Glomerular visceral epithelial cell (primary cell): ENCODE results near the gene AAMP.
"Not testable (repeated sequence)": the region's sequence is repeated elsewhere in the genome, so short reads cannot be mapped to it uniquely, and the experiment has no call there.

ENCODE experiments used
- DNase-seq: peaks from one replicate; pipeline ENCODE4 v3.0.0-alpha.2; 2016; ENCODE audit errors: extremely low spot score

AAMP gene

DNA sequence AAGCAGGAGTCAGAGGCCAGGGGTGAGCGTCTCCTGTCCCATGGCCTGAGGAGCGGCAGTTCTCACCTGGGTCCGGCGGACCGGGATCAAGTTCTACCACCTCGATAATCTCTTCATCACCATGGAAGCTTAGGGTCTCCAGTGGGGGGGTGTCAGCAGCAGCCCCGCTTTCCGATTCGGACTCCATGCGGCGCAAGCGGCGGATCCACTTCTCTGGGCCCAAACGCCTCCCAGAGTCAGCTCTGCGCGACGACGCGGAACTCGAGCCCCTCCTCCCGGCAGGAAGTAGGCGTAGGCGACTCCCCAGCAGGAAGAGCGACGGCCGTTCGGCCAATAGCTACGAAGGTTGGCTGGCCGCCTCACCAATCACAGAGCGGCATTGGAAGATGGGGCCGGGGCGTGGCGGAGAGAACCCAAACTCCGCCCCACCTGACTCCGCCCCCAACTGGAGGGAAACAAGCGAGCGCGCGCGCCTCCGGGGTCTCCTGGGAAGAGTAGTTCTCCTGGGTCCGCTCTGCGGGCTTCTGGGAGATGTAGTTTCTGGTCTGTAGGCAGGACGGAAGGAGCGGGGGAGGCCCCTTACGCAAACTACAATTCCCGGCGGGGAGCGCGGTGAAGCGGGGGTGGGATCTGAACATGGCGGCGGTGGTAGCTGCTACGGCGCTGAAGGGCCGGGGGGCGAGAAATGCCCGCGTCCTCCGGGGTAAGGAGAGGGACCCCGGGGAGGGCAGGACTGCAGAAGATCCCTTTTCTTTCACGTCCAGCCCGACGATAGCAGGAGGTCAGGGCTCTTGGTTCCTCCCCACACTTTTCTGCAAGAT lies at the start of gene AAMP, which contains the start of gene PNKD:
AAMP (minus strand) TSS at position 238 of the 821 bp plus-strand sequence; CDS start at position 187, 51 bp downstream.
PNKD (plus strand) TSS at position 620 of the 821 bp plus-strand sequence; CDS start at position 637, 17 bp downstream.
- peak; percentile 100 for DNase-seq

DNA sequence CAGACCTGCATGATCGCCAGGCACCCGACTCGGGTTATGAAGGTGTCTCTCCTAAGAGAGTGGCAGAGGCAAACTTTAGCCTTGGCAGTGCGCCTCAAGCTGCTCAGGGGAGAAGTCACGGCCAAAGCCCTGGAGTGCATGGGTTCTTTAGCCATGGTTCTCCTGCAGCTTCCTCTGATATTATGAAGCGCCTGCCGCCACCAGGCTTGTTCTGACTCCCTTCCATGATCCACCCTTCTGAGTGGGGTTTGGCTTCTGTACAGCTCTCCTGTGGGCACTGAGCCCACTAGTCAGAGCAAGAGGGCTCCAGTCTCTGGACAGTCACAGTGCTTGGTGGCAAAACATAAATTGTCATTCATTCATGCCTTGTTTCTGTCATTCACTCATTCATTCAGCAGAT lies 48.3 kb upstream of the AAMP start:
- DNase-seq, result no peak

DNA sequence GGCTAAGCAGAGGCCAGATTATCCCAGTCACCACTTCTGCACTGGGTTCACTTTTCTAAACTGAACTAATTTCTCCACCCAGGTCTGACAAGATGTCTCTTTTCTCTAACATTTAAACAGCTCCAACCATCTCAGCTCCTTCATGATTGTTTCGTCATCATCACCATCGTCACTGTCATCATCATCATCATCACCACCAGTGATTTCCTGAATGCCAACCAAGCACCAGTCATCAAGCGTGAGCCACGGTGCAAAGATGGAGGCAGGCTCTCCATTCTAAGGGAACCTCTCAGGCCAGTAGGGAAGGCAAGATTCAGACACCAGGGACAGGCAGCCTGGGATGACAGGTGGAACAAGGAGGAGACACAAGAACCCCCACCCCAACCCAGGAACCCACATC lies 47.9 kb upstream of the AAMP start:
- no peak for DNase-seq

DNA sequence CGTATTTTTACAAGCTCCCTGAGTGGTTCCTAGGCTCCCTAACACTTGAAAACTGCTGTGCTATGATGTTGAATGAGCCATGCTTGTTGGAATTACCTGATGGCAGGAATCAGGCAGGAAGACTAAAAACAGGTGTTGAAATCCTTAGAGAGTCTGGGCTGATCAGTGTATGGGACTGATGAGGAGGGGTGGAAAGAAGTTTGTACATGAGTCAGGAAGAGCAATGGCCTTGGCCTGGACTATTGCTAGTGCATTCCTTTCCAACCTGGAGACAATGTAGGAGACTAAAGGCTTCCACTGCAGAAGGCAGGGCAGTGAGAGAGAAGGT lies 47.3 kb upstream of the AAMP start:
- no peak for DNase-seq

- DNase-seq, result no peak
These were observed 45.5 kb upstream of the AAMP start for GRCh38 chr2:218315397-218315796.

- not testable (repeated sequence) for DNase-seq
These were observed 44.8 kb upstream of the AAMP start for GRCh38 chr2:218314764-218315163.

DNA sequence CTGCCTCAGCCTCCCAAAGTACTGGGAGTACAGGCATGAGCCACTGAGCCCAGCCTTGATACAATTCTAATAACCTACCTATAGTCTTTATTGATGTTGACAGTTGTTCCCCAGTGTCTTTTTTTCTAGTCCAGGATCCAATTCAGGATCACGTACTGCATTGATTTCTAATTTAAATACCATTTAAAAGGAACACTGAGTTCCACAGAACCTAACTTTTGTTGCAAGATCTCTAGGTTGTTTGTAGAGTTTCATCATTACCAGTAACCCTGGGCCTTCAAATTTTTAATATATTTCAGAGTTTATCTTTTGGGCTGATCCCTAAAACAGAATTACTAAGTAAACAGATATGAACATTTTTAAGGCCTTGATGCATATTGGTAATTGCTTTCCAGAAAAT lies 43.4 kb upstream of the AAMP start:
- no peak for DNase-seq

GRCh38 chr2:218312267-218312756 lies 42.4 kb upstream of the AAMP start:
- no peak for DNase-seq

- DNase-seq, result not testable (repeated sequence)
These were observed 41.8 kb upstream of the AAMP start for GRCh38 chr2:218311541-218312266.

GRCh38 chr2:218310853-218311540 lies 41.1 kb upstream of the AAMP start:
- DNase-seq, result no peak

DNA sequence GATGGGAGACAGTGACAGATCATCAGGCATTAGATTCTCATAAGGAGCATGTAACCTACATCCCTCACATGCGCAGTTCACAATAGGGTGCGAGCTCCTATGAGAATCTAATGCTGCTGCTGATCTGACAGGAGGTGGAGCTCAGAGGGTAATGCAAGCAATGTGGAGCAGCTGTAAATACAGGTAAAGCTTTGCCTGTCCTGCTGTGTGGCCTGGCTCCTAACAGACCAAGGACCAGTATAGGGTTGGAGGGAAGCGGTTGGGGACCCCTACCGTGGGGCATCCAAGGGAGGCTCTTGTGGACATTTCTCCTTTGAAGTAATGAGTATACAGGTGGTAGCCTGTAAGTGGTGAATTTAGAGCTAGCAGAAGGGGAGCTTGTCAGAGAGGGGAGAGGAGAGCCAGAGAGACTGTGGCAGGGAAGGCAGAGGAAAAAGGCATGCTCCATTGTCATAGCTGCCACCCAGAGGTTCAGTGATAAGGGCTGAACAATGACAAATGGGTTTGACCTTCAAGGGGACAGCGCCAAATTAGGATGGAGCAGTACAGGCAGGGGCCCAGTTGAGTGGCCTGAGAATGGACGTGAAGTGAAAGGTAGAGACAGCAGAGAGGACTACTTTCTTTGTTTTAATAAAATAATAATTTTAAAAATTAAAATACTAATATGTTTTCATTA lies 37.6 kb upstream of the AAMP start:
- DNase-seq, result no peak

DNA sequence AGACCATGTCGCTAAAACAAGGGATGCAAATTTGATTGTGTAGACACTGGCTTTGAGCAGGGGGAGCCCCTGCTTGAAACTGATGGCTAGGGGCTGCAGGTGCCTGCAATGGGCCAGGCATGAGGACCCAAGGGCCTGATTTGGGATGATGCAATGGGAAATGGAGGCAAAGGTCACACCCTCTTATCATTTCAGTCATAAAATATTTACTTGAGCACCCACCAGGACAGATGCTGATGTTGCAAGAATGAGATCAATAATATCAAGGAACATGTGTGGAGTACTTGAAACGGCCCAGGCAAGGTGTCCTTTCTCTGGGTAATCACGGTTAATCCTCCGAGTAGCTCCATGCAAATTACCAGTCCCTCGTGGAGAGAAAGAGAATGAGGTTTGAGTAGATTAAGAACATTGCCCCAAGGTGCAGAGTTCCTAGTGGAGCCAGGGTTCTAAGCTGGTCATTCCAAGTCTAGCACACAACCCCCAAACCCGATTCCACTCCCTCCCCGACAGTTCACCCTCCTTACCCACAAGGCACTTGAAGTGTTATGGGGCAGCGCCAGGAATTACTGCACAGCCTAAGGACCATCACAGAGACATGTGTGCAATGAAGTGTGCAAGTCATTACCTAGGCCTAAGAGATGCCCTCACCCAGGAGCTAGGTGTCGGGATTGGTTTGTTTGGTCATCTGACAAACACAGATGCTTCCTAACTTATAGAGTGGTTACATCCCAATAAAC lies 36.4 kb upstream of the AAMP start:
- DNase-seq, result no peak

- no peak for DNase-seq
These were observed 35.4 kb upstream of the AAMP start for GRCh38 chr2:218305383-218305782.

GRCh38 chr2:218301176-218301819 lies 31.4 kb upstream of the AAMP start:
- DNase-seq, result peak; percentile 87

DNA sequence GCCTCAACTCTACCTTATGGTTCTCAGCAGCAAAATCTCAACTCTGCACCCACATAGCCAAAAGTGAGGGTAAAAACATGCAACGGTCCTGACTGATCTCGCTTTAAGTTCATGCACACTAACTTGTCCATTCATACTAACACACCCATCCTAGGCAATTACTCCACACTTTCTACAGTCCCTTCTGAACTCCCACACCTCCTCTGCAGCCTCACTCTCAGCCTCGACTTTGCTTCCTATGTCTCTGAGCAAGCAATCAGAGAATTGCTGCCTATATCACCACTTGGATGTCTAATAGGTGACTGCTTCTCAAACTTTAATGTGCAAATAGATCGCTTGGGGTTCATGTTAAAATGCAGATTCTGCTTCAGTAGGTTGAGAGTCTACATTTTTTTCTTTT lies 30.2 kb upstream of the AAMP start:
- no peak for DNase-seq

GRCh38 chr2:218298314-218298875 lies 28.5 kb upstream of the AAMP start:
- DNase-seq, result no peak

- DNase-seq, result no peak
These were observed 26.9 kb upstream of the AAMP start for GRCh38 chr2:218296847-218297246.

- DNase-seq, result no peak
These were observed 26.3 kb upstream of the AAMP start for GRCh38 chr2:218296200-218296599.

GRCh38 chr2:218295029-218295428 lies 25.1 kb upstream of the AAMP start:
- DNase-seq, result no peak

DNA sequence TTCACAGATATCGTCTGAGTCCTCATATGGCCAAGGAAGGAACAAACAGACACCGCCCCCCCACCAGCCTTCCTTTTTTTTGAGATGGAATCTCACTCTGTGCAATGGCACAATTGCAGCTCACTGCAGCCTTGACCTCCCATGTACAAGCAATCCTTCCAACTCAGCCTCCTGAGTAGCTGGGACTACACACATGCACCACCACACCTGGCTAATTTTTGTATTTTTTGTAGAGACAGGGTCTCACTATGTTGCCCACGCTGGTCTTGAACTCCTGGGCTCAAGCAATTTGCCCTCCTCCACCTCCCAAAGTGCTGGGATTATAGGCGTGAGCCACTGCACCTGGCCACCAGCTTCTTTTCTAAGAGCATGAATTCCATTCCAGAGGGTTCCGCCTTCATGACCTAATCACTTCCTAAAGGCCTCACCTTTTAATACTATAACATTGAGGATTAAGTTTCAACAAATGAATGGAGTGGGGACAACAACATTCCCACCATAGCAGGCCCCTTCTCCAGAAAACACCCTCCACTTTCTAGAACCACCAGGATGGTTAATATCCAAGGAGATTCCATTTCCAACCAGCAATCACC lies 24.6 kb upstream of the AAMP start:
- DNase-seq, result no peak
